Measurements from ENCODE around the gene LCN9.
"Not testable (repeated sequence)": the region's sequence is repeated elsewhere in the genome, so short reads cannot be mapped to it uniquely, and the experiment has no call there.

LCN9 gene

DNA sequence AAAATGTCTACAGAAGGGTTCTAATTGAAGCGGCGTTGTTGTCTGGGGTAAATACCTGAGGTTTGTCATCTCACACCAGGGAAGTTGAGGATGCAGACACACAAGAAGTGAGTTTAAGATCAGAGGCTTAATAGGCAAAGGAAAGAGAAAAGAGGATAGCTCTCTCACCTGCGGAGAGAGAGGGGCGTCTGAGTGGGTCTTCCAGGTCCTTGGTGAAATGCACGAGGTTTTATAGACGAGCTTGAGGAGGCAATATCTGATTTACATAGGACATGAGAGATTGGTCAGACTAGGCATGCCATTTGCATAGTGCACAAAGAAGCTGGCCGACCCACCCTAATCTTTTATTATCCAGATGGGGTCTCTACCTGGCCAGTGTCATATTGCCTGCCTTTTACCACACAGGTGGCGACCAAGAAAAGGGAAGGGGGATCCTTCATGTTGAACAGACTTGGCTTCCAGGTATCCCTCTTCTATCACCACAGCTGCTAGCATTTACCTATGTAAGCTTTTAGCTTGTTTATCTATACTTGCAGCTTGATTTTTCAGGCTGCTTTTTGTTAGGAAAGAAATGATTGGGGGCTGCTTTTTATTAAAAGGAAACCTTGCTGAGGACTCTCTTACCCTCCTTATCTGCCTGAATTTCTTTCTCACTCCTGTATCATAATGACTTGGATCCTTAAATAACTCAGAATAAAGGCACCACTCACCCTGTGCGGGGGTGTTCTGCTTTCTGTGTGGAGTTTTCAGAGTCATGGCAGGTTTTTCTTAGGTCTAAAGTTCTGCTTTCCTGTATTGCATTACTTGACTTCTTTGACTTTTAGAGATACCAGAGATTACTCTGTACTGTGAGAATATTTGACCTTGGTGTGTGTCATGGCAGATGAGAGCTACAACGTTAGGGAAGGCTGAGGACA, 14.4 kb upstream of the LCN9 start:
- no peak for DNase-seq

DNA sequence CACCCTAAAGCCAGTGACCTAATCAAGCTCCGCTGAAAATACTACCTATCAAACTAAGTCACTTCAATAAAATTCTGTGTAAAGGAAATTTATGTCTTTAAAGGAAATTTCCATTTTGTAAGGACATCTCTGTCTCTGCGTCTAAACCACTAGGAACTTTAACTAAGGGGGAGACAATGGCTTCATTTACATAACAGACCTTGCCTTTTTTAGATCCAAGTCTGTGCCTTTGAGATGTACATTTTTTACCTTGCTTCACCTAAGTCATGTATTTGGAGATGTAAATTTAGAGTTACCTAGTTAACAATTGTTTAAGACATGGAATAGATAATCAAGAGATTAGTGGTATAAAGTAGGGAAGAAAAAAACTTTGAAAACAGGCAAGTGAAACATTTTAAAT, 13.6 kb upstream of the LCN9 start:
- no peak for DNase-seq

DNA sequence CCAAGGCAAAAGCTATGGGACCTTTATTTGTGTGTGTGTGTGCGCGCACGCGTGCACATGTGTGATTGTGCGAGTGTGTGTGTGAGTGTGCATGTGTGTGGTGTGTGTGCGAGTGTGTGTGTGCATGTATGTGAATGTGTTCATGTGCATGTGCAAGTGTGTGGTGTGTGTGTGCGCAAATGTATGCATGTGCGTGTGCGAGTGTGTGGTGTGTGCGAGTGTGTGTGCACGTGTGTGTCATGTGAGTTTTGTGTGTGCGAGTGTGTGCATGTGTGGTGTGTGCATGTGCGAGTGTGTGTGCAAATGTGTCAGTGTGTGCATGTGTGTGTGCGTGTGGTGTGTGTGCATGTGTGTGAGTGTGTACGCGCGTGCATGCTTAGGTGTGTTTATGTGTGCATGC, 12.7 kb upstream of the LCN9 start:
- DNase-seq: no peak

DNA sequence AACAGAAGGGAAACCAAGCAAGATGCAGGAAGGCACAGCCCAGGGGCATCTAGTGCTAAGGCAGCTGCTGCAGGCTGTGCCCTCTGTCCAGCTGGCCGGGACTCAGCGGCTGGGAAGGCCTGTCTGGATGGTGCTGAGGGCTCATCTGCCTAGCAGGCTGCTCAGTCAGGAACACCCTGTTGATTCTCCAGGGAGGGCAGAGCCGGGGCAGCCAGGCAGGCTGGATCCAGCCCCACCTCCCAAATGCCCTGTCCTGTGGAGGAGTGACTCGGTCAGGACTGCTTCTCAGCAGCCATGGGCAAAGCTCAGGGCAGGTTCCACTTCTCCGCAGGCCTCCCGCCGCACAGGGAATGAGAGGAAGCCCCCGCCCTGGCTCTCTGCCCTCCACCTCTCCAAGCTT, 7.8 kb upstream of the LCN9 start:
- no peak for DNase-seq

DNA sequence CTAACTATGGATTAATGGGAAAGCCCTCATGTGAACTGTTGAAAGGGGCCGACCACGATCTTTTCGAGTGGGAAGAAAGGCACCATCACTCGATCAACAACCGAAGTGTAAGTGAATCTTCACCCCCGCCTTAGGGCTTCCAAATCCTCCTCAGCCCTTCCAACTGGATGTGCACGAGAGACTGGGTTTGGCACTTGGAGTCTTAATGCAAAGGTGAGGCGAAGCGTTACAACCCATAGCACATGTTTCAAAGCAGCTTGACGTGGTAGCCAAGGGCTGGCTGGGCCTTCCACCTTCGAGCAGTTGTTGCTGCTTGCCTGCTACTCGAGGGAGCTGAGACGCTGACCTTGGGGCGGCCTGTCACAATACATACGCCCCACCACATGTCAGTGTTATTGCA, 5.7 kb upstream of the LCN9 start:
- DNase-seq: no peak

DNA sequence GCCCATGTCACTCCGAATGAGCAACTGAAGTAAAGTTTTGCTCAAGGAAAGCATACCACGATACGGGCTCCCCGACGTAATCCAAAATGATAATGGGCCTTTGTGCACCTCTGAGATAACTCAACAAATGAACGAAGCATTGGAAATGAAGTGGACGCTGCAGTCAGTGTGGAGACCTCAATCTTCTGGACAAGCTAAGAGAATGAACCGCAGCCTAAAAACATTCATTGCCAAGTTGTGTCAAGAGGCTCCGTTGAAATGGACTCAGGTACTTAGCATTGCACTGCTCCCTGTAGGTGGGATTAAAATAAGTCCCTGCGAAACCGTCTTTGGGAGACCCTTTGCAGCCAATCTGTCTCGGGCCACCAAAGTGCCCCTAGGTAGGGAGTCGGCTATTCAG, 3.9 kb upstream of the LCN9 start:
- DNase-seq: no peak

DNA sequence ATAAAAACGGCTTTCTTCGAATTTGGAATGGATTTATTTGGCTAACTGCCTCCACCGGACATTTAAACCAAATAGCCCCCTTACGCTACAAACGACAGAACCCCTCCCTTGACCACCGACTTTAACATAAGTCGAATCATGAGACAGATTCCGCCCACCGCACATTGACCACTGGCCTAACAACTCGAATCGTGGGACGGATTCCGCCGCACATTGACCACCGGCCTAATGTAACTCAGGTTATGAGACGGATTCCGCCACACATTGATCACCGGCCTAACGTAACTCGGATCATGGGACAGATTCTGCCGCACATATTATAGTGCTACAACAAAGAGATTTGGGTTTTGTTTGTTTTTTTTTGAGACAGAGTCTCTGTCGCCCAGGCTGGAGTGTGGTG, 2.7 kb upstream of the LCN9 start:
- no peak for DNase-seq

DNA sequence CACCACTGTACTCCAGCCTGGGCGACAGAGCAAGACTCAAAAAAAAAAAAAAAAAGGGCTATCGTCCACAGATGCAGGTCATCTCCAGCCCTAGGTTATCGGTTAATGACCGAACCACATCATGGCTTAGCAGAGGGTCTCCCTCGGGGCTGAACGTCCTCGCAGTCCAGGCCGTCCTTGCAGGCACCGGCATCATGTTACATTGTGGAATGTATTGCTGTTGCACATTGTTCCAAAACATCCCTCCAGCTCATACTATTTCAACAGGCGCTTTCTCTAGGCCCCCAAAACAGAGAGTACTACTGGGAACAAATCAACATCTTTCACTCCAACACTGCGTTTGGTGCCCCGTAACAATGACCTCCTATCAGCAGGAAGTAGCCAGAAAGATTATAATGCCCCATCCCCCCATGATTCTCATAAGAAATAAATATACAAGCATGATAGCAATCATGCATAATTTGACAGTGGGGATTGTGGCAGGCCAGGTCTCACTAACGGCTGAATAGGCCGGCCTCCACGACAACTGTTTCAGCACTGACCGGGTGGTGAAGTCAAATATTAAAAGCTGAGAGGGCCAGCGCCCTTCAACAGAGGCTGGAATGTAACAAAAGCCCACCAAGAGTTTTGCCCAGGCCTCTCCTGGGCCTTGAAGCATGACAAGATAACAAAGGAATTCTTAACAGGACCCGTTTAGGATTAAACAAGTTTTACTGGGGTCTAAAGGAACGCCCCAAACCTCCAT, 1.1 kb upstream of the LCN9 start:
- DNase-seq: no peak

DNA sequence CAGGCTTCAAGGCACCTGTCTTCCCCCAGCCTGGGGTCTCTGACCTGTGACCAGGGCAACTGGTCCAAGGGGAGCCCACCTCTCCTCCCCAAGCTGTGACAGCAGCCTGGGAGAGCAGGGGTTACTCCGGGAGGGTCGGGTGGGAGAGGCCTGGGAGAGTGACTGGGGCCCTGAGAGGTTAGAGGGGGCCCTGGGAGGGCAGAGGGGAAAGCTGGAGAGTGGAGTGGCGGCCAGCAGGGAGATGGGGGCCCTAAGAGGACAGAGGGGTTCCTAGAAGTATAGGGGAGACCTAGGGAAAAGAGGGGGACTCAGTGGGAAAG, 302 bp downstream of the LCN9 start:
- DNase-seq: no peak

DNA sequence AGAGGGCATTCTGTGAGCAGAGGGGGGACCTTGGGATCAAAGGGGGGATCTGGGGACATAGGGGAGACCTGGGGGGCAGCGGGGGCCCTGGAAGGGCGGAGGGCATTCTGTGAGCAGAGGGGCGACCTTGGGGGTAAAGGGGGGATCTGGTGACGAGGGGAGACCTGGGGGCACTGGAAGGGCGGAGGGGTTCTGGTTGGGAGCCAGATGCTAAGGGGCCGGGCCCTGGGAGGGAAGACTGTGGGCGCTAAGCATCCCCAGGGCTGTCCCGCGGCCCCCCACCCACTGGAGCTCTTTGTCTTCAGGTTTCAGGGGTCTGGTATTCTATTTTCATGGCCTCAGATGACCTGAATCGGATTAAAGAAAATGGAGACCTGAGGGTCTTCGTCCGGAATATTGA, 748 bp downstream of the LCN9 start:
- no peak for DNase-seq

DNA sequence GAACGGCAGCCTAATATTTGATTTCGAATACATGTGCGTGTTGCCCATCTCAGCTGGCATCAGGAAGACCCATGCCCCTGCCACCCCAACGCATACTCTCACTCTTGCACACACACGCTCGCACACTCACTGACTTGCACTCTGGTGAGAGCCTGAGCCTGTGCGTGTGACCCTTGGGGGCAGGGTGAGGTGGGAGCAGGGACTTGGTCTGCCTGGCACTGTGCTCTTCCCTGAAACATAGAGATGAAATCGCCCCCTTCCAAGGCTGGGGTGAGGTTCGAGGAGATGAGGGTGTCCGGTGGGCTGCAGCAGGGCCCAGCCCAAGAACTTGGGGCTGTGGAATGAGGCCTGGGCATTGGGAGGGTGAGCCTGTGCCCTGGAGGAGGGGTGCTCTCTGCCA, 1.2 kb downstream of the LCN9 start:
- DNase-seq: no peak

DNA sequence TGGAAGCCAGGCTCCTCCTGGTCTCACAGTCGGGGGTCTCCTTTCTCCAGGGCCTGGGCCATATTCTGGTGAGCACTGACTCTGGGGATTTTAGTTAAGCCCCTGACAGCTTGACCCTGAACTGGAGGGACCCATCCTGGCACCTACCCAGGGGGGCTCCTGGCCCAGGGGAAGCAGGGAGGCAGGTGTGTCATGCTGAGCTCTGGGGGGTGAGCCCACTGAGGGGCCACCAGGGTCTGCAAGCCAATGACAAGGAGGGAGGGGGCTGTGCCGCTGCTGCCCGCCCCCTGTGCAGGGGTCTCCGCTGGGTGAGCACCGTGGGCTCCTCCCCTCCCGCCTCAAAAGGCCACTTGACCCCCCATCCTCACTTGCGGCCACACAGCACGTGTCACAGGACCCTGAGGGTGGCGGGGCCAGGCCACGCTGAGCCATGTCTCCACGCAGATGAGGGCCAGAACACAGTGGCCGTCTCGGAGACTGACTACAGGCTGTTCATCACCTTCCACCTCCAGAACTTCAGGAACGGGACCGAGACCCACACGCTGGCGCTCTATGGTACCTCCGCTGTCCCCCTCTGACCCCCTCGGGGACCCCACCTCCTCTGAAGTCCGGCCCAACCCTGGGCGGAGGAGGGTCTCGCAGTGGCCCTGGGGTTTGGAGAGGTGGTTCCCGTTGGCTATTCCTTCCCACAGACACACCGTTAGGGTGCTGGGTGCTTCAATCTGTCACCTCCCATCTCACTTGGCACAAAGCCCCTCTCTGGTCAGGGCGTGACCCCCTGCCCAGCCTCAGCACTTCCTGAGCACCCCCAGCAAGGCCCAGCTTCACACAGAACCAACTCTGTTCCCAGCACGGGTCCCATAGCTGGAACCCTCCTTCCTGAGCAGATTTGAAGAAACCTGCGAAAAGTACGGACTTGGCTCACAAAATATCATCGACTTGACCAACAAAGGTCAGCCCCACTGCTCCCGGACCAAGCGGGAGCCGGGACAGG, 2.0 kb downstream of the LCN9 start:
- no peak for DNase-seq

DNA sequence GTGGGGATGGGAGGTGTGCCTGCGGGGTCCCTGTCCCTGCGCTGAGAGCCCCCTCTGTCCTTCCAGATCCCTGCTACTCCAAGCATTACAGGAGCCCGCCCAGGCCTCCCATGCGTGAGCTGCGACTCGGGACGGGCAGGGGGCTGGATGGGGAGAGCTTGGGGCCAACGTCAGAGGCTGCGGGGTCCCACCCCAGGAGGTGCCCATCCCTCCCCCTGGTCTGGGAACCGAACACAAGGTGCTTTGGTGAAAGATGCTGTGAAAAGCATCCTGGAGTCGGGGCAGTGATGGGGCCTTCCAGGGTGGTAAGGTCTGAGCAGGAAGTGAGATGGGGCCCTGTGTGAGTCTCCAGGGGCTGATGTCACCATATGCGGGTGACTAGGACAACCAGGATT, 2.7 kb downstream of the LCN9 start:
- DNase-seq: no peak

DNA sequence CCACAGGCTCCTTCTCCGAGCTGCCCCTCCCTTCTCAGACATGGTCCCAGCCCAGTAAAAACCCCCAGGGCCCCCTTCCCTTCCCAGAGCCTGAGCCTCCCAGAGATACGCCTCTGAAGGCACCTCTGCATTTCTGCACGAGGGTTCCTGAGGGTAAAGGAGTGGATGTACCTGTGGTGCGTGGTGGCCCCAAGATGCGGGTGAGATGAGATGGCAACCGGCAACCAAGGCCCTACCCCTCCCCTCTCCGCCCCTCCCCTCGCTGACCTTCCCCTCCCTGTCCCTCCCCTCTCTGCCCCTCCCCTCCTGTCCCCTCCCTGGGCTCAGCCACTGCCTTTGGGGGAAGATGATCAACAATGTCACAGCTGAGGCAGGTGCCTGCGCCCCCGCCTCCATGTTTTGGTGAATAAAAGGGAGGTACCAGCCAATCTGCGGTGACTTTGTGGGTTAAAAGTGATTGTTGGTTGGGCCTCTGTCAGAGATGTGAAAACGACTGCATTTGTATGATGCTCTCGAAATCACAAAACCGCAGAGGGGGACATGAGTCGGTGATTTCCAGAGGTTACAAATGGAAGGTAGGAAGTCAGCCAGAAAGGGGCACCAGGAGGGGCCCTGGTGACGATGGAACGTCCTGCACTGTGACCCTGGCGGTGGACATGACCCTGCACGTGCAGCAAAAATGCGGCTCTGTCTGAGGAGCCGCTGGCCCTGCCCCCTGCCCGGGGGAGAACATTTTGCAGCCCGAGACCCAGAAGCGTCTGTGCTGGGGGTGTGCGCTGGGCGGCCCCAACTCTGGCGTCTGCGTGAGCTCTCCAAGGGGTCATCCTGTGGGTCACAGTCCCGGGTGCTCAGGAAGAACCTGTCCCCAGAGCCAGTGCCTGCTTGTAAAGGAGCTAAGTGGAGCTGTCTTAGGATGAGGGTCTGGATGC, 3.7 kb downstream of the LCN9 start:
- DNase-seq: no peak

DNA sequence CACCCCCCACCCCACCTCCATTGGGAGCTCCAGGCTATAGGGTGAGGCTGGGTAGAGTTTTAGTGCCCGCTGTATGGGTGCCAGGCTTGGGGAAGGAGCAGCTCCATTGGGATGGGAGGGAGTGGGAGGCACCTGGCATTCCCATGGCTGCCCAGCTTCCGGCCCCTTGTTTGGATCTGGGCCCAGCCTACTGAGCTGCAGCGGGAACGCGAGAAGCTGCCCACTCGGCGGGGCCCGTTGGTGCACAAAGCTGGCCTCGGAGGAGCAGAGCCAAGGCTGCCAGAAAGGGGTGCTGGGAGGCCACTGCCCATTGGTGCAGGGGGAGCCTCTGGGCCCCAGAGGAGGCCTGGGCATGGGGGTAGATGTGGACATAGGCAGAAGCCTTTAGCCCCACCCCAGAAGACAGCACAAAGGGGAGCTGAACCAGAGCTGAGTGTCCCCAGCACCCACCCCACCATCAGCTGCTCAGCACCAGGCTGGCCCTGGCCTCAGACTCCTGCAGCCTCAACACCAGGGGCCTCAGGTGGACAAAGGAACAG, 4.4 kb downstream of the LCN9 start:
- no peak for DNase-seq

DNA sequence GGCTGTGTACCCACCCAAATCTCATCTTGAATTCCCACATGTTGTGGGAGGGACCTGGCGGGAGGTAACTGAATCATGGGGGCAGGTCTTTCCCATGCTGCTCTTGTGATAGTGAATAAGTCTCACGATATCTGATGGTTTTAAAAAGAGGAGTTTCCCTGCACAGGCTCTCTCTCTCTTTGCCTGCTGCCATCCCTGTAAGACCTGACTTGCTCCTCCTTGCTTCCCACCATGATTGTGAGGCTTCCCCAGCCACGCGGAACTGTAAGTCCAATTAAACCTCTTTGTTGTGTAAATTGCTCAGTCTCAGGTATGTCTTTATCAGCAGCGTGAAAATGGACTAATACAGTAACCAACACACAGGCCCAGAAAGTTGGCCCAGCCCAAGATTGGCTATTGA, 5.9 kb downstream of the LCN9 start:
- not testable (repeated sequence) for DNase-seq

DNA sequence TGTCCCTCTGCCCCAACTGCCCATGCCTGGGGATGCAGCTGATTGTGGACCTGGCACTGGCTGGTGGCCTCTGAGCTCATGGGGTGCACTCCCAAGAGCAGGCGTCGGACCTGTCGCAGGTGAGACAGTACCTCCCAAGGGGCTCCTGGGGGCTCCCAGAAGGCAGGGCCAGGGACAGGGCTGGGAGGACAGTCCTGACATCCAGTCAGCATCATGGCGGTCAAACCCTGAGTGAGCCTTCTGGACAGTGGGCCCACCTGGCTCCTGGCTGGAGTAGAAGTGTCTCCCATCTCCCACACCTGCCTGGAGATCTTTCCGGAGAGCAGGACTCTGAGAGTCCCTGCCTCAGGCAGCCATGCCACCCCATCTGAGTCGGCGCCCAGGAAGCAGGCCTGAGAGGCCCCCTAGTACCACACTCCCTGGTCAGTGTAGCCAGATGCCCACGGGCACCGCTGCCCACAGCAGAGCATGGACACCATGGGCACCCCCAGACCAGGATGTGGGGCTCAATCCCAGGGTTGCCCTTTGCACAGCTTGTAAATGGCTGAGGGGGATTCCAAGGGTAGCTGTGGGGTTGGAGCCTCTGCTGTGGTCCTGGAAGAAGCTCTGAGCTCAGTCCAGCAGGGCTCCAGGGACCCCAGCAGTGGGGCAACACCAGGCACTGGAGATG, 6.6 kb downstream of the LCN9 start:
- DNase-seq: no peak

DNA sequence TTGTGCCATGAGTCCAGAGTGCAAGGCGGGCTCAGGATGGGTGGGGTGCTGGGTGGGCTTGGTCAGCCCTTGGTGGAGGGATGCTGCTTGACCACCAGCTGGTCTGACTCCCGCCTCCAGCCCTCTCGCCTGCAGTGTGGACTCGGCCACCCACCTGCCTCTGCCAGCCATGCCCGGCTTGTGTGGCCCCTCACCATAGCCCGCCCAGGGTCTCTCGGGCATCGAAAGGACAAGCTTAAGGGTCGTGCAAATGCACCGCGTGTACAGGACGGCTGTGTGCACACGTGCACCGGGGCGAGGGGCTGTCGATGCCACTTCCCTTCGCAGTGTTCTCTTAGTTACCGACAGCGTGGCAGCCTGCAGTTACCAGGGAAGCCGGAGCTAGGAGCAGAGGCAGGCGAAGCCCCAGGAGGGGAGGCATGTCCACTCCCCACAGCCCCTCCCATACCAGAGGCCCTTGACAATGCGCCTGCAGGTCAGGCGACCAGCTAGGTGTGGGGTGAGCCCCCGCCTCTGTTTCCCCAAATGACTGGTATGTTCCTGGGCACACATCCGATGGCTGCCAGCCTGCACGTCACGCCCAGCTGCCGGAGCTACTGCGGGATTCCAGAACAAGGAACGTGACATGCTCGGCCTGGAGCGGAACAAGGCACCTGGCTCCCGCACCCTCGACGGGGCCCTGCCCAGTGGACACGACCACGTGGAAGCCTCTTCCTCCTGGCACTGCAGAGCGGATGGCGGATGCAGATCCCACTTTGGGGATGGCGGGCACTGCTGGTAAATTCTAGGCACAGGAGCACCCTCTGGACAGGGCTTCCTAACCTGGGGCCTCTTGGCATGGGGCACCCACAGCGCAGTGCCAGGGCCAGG, 7.8 kb downstream of the LCN9 start:
- no peak for DNase-seq

DNA sequence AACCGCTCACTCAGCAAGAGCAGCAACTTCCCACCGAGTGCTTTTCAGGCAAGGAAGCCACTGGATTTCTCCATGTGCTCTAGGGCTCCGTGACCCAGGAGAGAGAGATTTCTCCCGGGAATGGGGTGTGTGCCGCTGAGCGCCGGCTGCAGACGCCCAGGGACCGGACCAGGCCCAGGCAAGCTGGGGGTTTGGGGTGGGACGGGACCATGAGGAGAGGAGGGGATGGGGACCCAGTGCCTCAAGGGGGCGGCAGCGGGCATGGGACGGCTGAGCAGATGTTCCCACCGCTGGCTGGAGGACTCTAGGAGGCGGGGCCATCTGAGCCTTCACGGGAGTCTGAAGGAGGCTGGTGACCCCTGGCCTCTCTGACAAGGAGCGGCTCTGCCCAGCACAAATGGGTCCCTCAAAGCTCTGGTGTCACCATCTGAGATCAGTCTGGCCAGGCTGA, 8.5 kb downstream of the LCN9 start:
- no peak for DNase-seq

DNA sequence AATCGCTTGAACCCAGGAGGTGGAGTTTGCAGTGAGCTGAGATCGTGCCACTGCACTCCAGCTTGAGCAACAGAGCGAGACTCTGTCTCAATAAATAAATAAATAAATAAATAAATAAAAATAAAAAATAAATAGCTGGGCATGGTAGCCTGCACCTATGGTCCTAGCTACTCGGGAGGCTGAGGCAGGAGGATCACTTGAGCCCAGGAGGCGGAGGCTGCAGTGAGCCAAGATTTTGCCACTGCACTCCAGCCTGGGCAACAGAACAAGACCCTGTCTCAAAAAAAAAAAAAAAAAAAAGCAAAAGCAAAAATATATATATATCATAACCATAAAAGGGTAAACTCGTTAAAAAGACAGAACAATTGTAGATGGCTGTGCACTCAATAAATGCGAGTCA, 9.7 kb downstream of the LCN9 start:
- DNase-seq: not testable (repeated sequence)
